OCI-M2 (cell line): ENCODE measurements around the gene STAC2.

Experiments
- DNase-seq: peaks from one replicate; lab custom pipeline; 2025; ENCODE audit not compliant: unreplicated experiment; lab: John Stamatoyannopoulos, UW

Gene STAC2

GRCh38 chr17:39231591-39232551 lies 6.1 kb upstream of the STAC2 start:
- DNase-seq = no peak

- no peak for DNase-seq
Measured at GRCh38 chr17:39231091-39231561, 5.4 kb upstream of the STAC2 start.

- no peak for DNase-seq
Measured at GRCh38 chr17:39230361-39230760, 4.6 kb upstream of the STAC2 start.

- DNase-seq = no peak
Measured at GRCh38 chr17:39229274-39229913, 3.6 kb upstream of the STAC2 start.

GRCh38 chr17:39227364-39227919 lies 1.7 kb upstream of the STAC2 start:
- no peak for DNase-seq

GRCh38 chr17:39225959-39226683 lies 376 bp upstream of the STAC2 start:
- no peak for DNase-seq

- DNase-seq = no peak
Measured at GRCh38 chr17:39224778-39225307, 902 bp downstream of the STAC2 start.

- no peak for DNase-seq
Measured at GRCh38 chr17:39223907-39224777, 1.6 kb downstream of the STAC2 start.

- no peak for DNase-seq
Measured at GRCh38 chr17:39222866-39223834, 2.6 kb downstream of the STAC2 start.

GRCh38 chr17:39222151-39222550 lies 3.6 kb downstream of the STAC2 start:
- no peak for DNase-seq

- DNase-seq = no peak
Measured at GRCh38 chr17:39221572-39221971, 4.2 kb downstream of the STAC2 start.

- DNase-seq = no peak
Measured at GRCh38 chr17:39219647-39220154, 6.0 kb downstream of the STAC2 start.

- no peak for DNase-seq
Measured at GRCh38 chr17:39218906-39219305, 6.8 kb downstream of the STAC2 start.

GRCh38 chr17:39217734-39218369 lies 7.9 kb downstream of the STAC2 start:
- no peak for DNase-seq

GRCh38 chr17:39213852-39214251 lies 11.9 kb downstream of the STAC2 start:
- DNase-seq = no peak

GRCh38 chr17:39212841-39213480 lies 12.8 kb downstream of the STAC2 start:
- DNase-seq = no peak

- no peak for DNase-seq
Measured at GRCh38 chr17:39212195-39212810, 13.4 kb downstream of the STAC2 start.
